Coronary artery (tissue), 2 donors: ENCODE data around the gene TCP11L2.

Source experiments
- DNase-seq: peaks from one replicate; pipeline ENCODE4 v3.0.0-alpha.2; 2017; ENCODE audit warnings: low spot score
- H3K27ac ChIP-seq, 2 donors: fragments of 200-600 bp; sonication (generic); one replicate each; pipeline ENCODE4 v1.5.1; 2016 to 2019
- H3K4me3 ChIP-seq: fragments of 200-600 bp; sonication (generic); 2 replicates; pipeline ENCODE4 v1.5.1; 2016; ENCODE audit warnings: mild to moderate bottlenecking, moderate library complexity
- CTCF ChIP-seq: fragments of 200-600 bp; sonication (generic); IDR thresholded peaks from one replicate; pipeline ENCODE4 v1.5.1; 2019; ENCODE audit warnings: antibody characterized with exemption

The TCP11L2 gene

GRCh38 chr12:106328735-106329134 lies 26.2 kb downstream of the TCP11L2 start:
- no peak overlapping the region for H3K27ac ChIP-seq
- no peak for TF ChIP-seq CTCF
- H3K4me3 ChIP-seq, result no peak overlapping the region
- DNase-seq, result no peak

- no peak for DNase-seq
- no peak for TF ChIP-seq CTCF
- no peak overlapping the region for H3K4me3 ChIP-seq
- H3K27ac ChIP-seq, result no peak overlapping the region
These were observed 26.9 kb downstream of the TCP11L2 start for GRCh38 chr12:106329231-106329982.

- no peak for DNase-seq
- TF ChIP-seq CTCF, result no peak
- Histone ChIP-seq H3K4me3 (no peak overlapping the region), H3K27ac (no peak overlapping the region)
These were observed 29.1 kb downstream of the TCP11L2 start for GRCh38 chr12:106331599-106331998.

GRCh38 chr12:106332536-106332935 lies 30.0 kb downstream of the TCP11L2 start:
- Histone ChIP-seq H3K4me3 (no peak overlapping the region), H3K27ac (no peak overlapping the region)
- TF ChIP-seq CTCF, result no peak
- DNase-seq, result no peak

- TF ChIP-seq CTCF, result no peak
- Histone ChIP-seq H3K27ac (no peak overlapping the region), H3K4me3 (no peak overlapping the region)
- no peak for DNase-seq
These were observed 30.5 kb downstream of the TCP11L2 start for GRCh38 chr12:106333010-106333409.

- TF ChIP-seq CTCF, result no peak
- Histone ChIP-seq H3K4me3 (no peak overlapping the region), H3K27ac (no peak overlapping the region)
- no peak for DNase-seq
These were observed 31.2 kb downstream of the TCP11L2 start for GRCh38 chr12:106333756-106334155.
